ENCODE results near the gene RPL35A.
"Not testable (repeated sequence)": the region's sequence is repeated elsewhere in the genome, so short reads cannot be mapped to it uniquely, and the experiment has no call there.

The RPL35A gene

GRCh38 chr3:197936819-197937384 is 13.1 kb upstream of the RPL35A start:
- H3K4me3 ChIP-seq (ENCODE audit: low read length): no peak overlapping the region
- no peak for TF ChIP-seq ZNF274 (IDR thresholded peaks at IDR 0.05; ENCODE audit: low read depth, low read length)

- no peak overlapping the region for H3K4me3 ChIP-seq (ENCODE audit: low read length)
- TF ChIP-seq ZNF274 (IDR thresholded peaks at IDR 0.05; ENCODE audit: low read depth, low read length): no peak
Observed at GRCh38 chr3:197940745-197941384, 9.1 kb upstream of the RPL35A start.

- no peak for TF ChIP-seq ZNF274 (IDR thresholded peaks at IDR 0.05; ENCODE audit: low read depth, low read length)
- no peak overlapping the region for H3K4me3 ChIP-seq (ENCODE audit: low read length)
Observed at GRCh38 chr3:197942956-197943556, 6.9 kb upstream of the RPL35A start.

GRCh38 chr3:197949191-197949777 is 706 bp upstream of the RPL35A start:
- H3K4me3 ChIP-seq (ENCODE audit: low read length): peak overlapping the region; percentile 70
- no peak for TF ChIP-seq ZNF274 (IDR thresholded peaks at IDR 0.05; ENCODE audit: low read depth, low read length)

- H3K4me3 ChIP-seq (ENCODE audit: low read length): peak overlapping the region; percentile 96
- TF ChIP-seq ZNF274 (IDR thresholded peaks at IDR 0.05; ENCODE audit: low read depth, low read length): no peak
Observed at GRCh38 chr3:197950677-197951061, 679 bp downstream of the RPL35A start.

- no peak for TF ChIP-seq ZNF274 (IDR thresholded peaks at IDR 0.05; ENCODE audit: low read depth, low read length)
- peak overlapping the region; percentile 96 for H3K4me3 ChIP-seq (ENCODE audit: low read length)
Observed at GRCh38 chr3:197951392-197951990, 1.5 kb downstream of the RPL35A start.

GRCh38 chr3:197952440-197952839 is 2.5 kb downstream of the RPL35A start:
- no peak for TF ChIP-seq ZNF274 (IDR thresholded peaks at IDR 0.05; ENCODE audit: low read depth, low read length)
- no peak overlapping the region for H3K4me3 ChIP-seq (ENCODE audit: low read length)

- H3K4me3 ChIP-seq (ENCODE audit: low read length): no peak overlapping the region
- no peak for TF ChIP-seq ZNF274 (IDR thresholded peaks at IDR 0.05; ENCODE audit: low read depth, low read length)
Observed at GRCh38 chr3:197953325-197953724, 3.3 kb downstream of the RPL35A start.

- H3K4me3 ChIP-seq (ENCODE audit: low read length): no peak overlapping the region
- no peak for TF ChIP-seq ZNF274 (IDR thresholded peaks at IDR 0.05; ENCODE audit: low read depth, low read length)
Observed at GRCh38 chr3:197953881-197954280, 3.9 kb downstream of the RPL35A start.

GRCh38 chr3:197955892-197956477 is 6.0 kb downstream of the RPL35A start:
- TF ChIP-seq ZNF274 (IDR thresholded peaks at IDR 0.05; ENCODE audit: low read depth, low read length): no peak

GRCh38 chr3:197956626-197956988 is 6.6 kb downstream of the RPL35A start:
- TF ChIP-seq ZNF274 (IDR thresholded peaks at IDR 0.05; ENCODE audit: low read depth, low read length): no peak
- H3K4me3 ChIP-seq (ENCODE audit: low read length): no peak overlapping the region

More at GRCh38 chr3:197955892-197956477, 6.0 kb downstream of the RPL35A start:
- H3K4me3 ChIP-seq (ENCODE audit: low read length): no peak overlapping the region

GRCh38 chr3:197957790-197958133 is 7.8 kb downstream of the RPL35A start:
- no peak overlapping the region for H3K4me3 ChIP-seq (ENCODE audit: low read length)
- no peak for TF ChIP-seq ZNF274 (IDR thresholded peaks at IDR 0.05; ENCODE audit: low read depth, low read length)

- TF ChIP-seq ZNF274 (IDR thresholded peaks at IDR 0.05; ENCODE audit: low read depth, low read length): no peak
- no peak overlapping the region for H3K4me3 ChIP-seq (ENCODE audit: low read length)
Observed at GRCh38 chr3:197958346-197958745, 8.4 kb downstream of the RPL35A start.

GRCh38 chr3:197958848-197959247 is 8.9 kb downstream of the RPL35A start:
- not testable (repeated sequence) for H3K4me3 ChIP-seq (ENCODE audit: low read length)

Measured in GM08714 (cell line).